GM13977 (cell line): ENCODE results near the gene TET3.

ENCODE experiments used
- DNase-seq: peaks from one replicate; pipeline ENCODE4 v3.0.0; 2012; ENCODE audit warnings: low spot score
- in situ Hi-C: fragments of 300-500 bp; cut with MboI; formaldehyde crosslinking; loops from one replicate; pipeline ENCODE4 v1.12.0; 2022; ENCODE audit warnings: low sequenced_read_pairs, low pct_unique_long_range_greater_than_20kb, mixed read lengths, inconsistent platforms; ENCODE audit not compliant: unreplicated experiment
- TF ChIP-seq, protein P1 (sequence below): IDR thresholded peaks from 2 replicates; pipeline ENCODE4 v1.5.1; 2012; ENCODE audit warnings: mild to moderate bottlenecking, control low read depth; ENCODE audit not compliant: insufficient read depth; ENCODE audit errors: extremely low read depth, missing control alignments

Gene TET3

DNA sequence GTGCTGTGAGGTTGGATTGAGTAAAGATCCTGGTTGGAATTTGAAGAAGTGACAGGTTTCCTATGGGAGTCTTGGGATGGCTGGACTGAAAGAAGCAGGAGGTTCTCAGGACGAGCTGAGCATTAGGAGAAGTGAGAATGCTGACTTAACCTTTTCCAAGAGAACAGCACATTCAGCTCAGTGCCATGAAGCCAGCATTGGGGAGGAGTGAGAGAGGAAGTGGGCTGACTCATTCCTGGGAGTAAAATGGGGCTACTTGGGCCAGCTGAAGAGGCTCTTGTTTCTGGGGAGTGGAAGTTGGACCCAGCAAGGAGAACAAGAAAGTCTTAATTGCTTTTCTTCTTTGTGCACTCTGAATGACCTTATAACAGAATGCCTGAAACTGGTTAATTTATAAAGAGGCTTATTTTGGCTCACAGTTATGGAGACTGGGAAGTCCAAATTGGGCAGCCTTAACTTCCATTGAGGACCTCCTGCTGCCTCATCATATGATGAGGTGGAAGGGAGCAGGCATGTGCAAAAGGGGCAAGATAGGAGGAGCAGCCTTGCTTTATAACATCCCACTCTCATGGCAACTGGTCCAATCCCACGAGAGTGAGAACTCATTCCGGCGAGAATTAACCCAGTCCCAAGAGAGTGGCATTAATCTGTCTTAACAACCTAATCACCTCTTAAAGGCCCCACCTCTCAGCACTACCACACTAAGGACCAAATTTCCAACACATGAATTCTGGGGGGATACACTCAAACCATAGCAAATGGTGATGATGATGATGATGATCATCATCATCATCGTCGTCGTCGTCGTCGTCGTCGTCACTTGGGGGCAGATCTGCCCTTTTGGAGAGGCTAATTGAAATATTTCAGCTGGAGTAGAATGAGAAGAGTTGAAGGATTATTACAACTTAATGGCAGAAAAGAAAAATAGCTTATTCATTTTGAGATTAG is 31.9 kb upstream of the TET3 start:
- DNase-seq: no peak
- TF ChIP-seq, protein P1, sequence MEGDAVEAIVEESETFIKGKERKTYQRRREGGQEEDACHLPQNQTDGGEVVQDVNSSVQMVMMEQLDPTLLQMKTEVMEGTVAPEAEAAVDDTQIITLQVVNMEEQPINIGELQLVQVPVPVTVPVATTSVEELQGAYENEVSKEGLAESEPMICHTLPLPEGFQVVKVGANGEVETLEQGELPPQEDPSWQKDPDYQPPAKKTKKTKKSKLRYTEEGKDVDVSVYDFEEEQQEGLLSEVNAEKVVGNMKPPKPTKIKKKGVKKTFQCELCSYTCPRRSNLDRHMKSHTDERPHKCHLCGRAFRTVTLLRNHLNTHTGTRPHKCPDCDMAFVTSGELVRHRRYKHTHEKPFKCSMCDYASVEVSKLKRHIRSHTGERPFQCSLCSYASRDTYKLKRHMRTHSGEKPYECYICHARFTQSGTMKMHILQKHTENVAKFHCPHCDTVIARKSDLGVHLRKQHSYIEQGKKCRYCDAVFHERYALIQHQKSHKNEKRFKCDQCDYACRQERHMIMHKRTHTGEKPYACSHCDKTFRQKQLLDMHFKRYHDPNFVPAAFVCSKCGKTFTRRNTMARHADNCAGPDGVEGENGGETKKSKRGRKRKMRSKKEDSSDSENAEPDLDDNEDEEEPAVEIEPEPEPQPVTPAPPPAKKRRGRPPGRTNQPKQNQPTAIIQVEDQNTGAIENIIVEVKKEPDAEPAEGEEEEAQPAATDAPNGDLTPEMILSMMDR: no peak
- in situ Hi-C loops: no loop called here

GRCh38 chr2:73956218-73956865 is 28.4 kb upstream of the TET3 start:
- TF ChIP-seq, protein P1: no peak
- no peak for DNase-seq
- in situ Hi-C loops: no loop called here

DNA sequence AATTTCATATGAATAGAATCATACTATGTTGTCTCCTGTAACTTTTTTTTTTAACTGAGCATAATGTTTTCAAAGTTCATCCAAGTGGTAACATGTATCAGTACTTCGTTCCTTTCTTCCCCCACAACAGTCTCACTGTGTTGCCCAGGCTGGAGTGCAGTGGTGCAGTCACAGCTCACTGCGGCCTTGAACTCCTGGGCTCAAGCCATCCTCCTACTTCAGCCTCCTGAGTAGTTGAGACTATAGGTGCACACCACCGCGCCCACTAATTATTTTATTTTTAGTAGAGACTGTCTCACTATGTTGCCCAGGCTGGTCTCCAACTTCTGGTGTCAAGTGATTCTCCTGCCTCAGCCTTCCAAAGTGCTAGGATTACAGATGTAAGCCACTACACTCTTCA is 23.4 kb upstream of the TET3 start:
- in situ Hi-C loops: no loop called here
- TF ChIP-seq, protein P1: no peak

GRCh38 chr2:73961823-73962615 is 22.7 kb upstream of the TET3 start:
- TF ChIP-seq, protein P1: peak; percentile 0
- no peak for DNase-seq
- in situ Hi-C loops: no loop called here

More for the DNA sequence above, 23.4 kb upstream of the TET3 start:
- DNase-seq: no peak

- DNase-seq: no peak
- in situ Hi-C loops: no loop called here
- TF ChIP-seq, protein P1: no peak
Observed at GRCh38 chr2:73962798-73963197, 21.9 kb upstream of the TET3 start.
